GM21390 (cell line): Measurements from ENCODE around the gene SSUH2.
A peak's percentile ranks its signal among the peaks of the same experiment; 100 is the strongest.
"Not testable (repeated sequence)": the region's sequence is repeated elsewhere in the genome, so short reads cannot be mapped to it uniquely, and the experiment has no call there.

ENCODE experiments used
- ATAC-seq: cut with Tn5 transposase; IDR thresholded peaks from one replicate; pipeline ENCODE4 v1.9.1; 2021; ENCODE audit not compliant: unreplicated experiment

SSUH2 gene

GRCh38 chr3:8589880-8590556 is 54.6 kb downstream of the SSUH2 start:
- ATAC-seq = no peak

GRCh38 chr3:8584661-8585060 is 59.9 kb downstream of the SSUH2 start:
- ATAC-seq = no peak

GRCh38 chr3:8581806-8582445 is 62.7 kb downstream of the SSUH2 start:
- ATAC-seq = no peak

GRCh38 chr3:8581373-8581772 is 63.2 kb downstream of the SSUH2 start:
- no peak for ATAC-seq

- ATAC-seq = not testable (repeated sequence)
These were observed 64.2 kb downstream of the SSUH2 start for GRCh38 chr3:8580434-8580833.

- ATAC-seq = no peak
These were observed 64.7 kb downstream of the SSUH2 start for GRCh38 chr3:8579943-8580342.

GRCh38 chr3:8579096-8579495 is 65.5 kb downstream of the SSUH2 start:
- ATAC-seq = peak; percentile 98

- ATAC-seq = no peak
These were observed 66.3 kb downstream of the SSUH2 start for GRCh38 chr3:8578282-8578681.

- ATAC-seq = no peak
These were observed 67.6 kb downstream of the SSUH2 start for GRCh38 chr3:8576841-8577571.

- ATAC-seq = no peak
These were observed 68.2 kb downstream of the SSUH2 start for GRCh38 chr3:8576436-8576835.

- no peak for ATAC-seq
These were observed 69.1 kb downstream of the SSUH2 start for GRCh38 chr3:8575364-8576104.

GRCh38 chr3:8574670-8575322 is 69.8 kb downstream of the SSUH2 start:
- ATAC-seq = no peak

- ATAC-seq = no peak
These were observed 70.4 kb downstream of the SSUH2 start for GRCh38 chr3:8574040-8574669.

- ATAC-seq = no peak
These were observed 71.2 kb downstream of the SSUH2 start for GRCh38 chr3:8573342-8573926.

- no peak for ATAC-seq
These were observed 73.3 kb downstream of the SSUH2 start for GRCh38 chr3:8571256-8571655.
